NCI-H345 treated with DMSO at 0.1 percent for 48 hours (cell line): ENCODE measurements around the gene SEC23A.
A peak's percentile ranks its signal among the peaks of the same experiment; 100 is the strongest.
"Not testable (repeated sequence)": the region's sequence is repeated elsewhere in the genome, so short reads cannot be mapped to it uniquely, and the experiment has no call there.

ENCODE experiments used
- DNase-seq: peaks from one replicate; lab custom pipeline; 2025; ENCODE audit not compliant: unreplicated experiment; lab: John Stamatoyannopoulos, UW

Gene SEC23A

DNA sequence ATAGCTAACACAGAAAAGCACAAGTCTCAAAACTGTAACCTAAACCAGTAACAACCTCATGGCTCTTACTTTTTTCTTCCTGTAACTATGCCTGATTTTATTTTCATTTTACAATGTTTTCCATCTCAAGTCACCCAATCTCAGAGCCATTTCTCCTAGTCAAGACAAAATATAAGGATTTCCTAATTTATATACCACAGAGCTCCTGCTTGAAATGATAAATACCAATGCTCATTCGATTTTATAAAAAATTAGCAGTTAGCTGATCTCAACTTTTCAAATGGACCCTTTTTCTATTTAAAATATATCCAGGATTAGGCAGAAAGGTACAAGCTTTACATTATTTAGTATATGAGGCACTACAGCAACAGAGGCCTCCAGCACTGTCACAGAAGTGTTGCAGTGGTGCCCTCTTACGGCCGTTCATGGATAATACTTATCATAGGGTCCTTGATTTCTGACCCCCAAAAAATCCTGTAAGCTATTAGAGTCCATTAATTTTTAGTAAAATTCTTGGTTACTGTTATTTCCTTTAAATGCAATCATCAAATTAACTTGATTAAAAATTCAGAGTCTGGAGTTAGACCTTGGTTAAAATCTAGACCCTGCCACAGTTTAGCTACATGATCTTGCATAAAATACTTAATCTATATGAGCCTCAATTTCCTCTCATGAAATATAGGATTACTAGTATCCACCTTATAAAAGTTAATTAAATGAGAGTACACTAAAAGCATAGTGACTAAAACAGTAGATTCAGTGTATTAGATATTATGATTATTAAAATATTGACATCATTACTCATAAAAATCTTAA lies 68.3 kb downstream of the SEC23A start:
- DNase-seq: no peak

- DNase-seq: no peak
Measured at GRCh38 chr14:39033371-39033770, 69.7 kb downstream of the SEC23A start.

DNA sequence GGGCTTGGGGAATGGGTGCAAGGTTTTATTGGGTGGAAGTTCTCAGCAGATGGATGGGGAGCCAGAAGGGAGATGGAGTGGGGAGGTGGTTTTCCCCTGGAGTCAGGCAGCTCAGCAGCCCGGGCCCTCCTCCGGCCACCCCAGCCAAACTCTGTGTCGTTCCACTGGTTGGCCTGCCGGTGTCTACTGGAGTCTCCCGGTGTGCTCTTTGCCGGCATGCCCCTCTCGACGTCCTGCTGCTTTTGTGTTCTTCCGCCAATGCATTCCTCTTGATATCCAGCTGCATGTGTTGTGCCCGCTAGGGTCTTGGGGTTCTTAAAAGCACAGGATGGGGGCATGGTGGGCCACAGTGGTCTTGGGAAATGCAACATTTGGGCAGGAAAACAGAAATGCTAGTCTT lies 72.8 kb downstream of the SEC23A start:
- no peak for DNase-seq

DNA sequence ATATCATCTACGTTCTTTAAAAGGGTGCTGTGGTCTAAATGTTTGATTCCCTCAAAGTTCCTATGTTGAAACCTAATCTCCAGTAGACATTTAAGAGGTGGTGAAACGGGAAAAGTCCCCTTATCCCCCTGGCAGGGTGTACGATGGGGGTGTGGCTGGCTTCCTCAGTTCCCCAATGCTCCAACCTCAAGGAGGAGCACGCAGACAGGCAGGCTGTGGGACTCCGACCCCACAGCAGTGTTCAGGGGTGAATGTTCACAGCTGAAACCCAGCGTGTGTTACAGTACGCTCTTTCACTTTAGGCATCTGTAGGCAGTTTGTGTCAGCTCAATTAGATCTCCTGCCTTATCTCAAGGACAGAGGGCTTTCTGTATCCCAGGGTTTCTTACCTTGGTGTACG lies 73.2 kb downstream of the SEC23A start:
- DNase-seq: no peak

- DNase-seq: no peak
Measured at GRCh38 chr14:39028620-39029019, 74.4 kb downstream of the SEC23A start.

GRCh38 chr14:39025810-39026627 lies 77.0 kb downstream of the SEC23A start:
- no peak for DNase-seq

DNA sequence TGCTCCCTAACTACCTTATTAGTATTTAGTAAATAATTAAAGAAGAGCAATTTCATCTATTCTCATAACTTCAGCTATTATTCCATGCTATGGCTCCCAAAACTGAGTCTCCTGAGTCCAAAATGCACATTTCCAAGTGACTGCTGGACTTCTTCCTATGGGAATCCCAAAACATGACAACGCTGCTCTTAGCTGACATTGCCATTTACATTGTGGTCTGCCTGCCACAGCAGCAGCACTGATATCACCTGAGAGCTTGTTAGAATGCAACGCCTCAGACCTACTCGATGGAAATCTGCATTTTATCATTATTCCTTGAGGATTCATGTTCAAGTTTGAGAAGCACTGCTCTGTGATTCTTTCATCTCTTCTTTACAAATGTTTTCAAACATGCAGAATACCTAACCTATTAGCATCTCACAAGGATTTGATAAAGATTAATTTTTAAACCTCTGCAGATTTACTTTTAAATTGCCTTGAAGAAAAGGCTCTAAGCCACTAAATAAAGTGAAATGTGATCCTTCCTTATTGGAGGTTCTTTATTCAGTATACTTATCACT lies 77.7 kb downstream of the SEC23A start:
- DNase-seq: no peak

DNA sequence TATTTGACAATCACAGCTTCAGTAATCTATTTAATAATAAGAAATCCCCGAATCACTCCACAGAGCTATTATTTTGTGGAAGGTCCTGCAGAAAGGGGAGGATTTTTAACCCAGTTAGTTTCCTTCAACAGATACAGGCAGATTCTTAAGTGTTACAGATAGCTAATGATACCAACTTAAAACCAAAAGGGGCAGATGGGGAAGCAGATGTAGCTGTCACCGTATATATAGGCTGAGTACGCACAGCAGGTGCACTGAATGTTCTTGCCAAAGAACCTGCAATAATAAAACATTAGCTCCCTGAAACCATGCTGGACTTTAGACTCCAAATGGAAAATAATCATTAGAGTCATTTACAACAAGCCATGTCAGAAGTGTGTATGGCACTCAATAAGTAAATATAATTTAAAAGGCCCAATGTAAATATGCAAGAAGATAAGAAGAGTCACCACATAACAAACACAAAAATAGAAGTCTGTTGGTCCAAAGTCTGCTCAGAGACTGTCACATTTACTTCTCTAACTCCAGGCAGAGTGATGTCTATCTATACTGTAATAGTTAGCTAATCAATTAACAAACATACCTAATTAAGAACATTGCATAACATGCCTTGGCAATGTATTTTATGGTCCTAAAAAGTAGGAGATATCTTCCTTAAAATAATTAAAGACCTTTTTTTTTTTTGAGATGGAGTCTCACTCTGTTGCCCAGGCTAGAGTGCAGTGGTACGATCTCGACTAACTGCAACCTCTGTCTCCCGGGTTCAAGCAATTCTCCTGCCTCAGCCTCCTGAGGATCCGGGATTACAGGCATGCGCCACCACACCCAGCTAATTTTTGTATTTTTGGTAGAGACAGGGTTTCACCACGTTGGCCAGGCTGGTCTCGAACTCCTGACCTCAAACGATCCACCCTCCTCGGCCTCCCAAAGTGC lies 78.8 kb downstream of the SEC23A start:
- DNase-seq: peak; percentile 32

DNA sequence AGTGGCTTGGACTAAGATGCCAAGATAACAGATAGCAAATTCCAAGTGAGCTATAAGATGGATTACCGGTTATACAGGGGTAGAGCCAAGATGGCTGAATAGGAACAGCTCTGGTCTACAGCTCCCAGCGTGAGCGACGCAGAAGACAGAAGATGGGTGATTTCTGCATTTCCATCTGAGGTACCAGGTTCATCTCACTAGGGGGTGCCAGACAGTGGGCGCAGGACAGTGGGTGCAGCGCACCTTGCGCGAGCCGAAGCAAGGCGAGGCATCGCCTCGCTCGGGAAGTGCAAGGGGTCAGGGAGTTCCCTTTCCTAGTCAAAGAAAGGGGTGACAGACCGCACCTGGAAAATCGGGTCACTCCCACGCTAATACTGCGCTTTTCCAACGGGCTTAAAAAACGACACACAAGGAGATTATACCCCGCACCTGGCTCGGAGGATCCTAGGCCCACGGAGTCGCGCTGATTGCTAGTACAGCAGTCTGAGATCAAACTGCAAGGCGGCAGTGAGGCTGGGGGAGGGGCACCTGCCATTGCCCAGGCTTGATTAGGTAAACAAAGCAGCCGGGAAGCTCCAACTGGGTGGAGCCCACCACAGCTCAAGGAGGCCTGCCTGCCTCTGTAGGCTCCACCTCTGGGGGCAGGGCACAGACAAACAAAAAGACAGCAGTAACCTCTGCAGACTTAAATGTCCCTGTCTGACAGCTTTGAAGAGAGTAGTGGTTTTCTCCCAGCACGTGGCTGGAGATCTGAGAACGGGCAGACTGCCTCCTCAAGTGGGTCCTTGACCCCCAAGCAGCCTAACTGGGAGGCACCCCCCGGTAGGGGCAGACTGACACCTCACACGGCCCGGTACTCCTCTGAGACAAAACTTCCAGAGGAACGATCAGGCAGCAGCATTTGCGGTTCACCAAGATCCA lies 85.7 kb downstream of the SEC23A start:
- peak; percentile 58 for DNase-seq

- peak; percentile 58 for DNase-seq
Measured at GRCh38 chr14:39016733-39017095, 86.3 kb downstream of the SEC23A start.

GRCh38 chr14:39015964-39016577 lies 87.0 kb downstream of the SEC23A start:
- no peak for DNase-seq

GRCh38 chr14:39015360-39015961 lies 87.6 kb downstream of the SEC23A start:
- DNase-seq: peak; percentile 58

DNA sequence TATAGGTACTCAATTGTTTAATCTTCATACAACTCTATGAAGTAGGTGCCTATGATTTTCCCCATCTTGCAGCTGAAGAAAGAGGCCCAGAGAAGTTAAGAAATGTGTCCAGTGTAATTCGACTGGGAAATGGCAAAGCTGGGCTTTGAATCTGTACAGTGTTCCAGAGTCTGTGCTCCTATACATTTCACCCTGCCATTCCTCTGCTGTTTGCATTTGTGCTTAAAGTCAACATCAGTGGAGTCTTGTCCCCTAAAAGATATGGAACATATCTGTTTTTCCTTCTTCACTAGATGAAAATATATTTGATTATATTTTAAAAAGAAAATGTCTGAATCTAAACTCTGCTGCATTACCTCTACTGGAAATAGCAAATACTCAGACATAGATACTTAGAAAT lies 88.6 kb downstream of the SEC23A start:
- no peak for DNase-seq

DNA sequence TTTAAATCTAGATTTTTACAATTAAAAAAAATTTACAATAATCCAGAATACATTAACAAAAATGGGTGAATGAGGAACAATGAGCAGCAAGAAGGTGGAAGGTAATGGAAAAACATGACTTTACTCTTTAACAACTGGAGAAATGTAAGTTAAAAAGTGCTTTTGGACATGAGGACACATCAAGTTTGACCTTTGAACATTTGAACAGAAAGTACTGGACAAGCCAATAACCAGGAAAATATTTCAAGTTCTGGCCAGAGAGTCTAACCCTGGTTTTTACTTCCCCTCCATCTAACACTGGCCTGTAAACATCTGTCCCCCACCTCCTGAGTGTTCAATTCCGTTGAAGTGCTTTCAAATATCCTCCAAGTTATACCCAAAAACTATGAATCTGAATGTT lies 94.1 kb downstream of the SEC23A start:
- not testable (repeated sequence) for DNase-seq

DNA sequence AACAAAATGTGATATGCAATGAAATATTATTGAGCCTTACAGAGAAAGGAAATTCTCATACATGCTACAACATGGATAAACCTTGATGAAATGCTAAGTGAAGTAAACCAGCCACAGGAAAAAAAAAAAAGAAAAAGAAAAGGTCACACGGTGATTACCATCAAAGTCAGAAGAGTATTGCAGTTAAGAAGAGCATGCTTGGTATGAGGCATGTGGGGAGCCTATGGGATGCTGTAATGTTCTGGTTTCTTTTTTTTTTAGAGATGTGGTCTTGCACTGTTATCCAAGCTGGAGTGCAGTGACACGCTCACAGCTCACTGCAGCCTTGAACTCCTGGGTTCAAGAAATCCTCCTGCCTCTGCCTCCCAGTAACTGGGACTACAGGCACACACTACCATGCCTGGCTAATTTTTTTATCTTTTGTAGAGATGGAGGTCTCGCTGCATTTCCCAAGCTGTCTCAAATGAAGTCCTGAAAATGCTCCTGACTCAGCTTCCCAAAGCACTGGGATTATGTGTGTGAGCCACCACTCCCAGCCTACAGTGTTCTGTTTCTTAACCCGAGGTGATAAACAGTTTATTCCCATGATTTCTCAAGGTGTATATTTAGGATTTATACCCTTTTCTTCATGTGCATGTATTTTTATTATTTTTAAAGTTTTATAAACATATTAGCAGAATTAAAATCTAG lies 96.2 kb downstream of the SEC23A start:
- no peak for DNase-seq

GRCh38 chr14:39005044-39005880 lies 97.8 kb downstream of the SEC23A start:
- no peak for DNase-seq

GRCh38 chr14:38999949-39000348 lies 103.1 kb downstream of the SEC23A start:
- DNase-seq: no peak

DNA sequence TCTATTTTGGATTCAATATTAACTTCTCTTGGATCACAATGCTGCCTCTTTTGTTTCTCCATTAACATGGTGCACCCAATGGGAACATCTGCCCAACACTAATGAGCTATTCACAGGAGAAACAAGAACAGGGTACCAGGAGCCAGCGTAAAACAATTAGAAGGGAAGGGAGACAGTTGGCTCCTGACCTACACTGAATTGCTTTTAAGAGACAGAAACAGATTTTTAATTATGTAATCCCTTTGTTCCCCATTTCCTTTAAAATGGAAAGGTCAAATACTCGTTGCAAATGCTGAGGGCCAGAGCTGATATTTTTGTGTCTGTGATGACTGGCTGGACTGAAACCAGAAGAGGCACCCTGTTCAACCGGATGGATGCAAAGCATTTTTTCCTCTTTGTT lies 108.3 kb downstream of the SEC23A start:
- no peak for DNase-seq
